NB4 (cell line): ENCODE results near the gene ABI1.

ENCODE experiments used
- POLR2A ChIP-seq: IDR thresholded peaks from 2 replicates; pipeline ENCODE4 v1.6.1; 2011; ENCODE audit warnings: mild to moderate bottlenecking; ENCODE audit not compliant: insufficient read length; ENCODE audit errors: extremely low read depth
- TF ChIP-seq, protein P1 (sequence below): IDR thresholded peaks from one replicate; pipeline ENCODE4 v1.5.1; 2012; ENCODE audit warnings: low read depth, low read length

DNA sequence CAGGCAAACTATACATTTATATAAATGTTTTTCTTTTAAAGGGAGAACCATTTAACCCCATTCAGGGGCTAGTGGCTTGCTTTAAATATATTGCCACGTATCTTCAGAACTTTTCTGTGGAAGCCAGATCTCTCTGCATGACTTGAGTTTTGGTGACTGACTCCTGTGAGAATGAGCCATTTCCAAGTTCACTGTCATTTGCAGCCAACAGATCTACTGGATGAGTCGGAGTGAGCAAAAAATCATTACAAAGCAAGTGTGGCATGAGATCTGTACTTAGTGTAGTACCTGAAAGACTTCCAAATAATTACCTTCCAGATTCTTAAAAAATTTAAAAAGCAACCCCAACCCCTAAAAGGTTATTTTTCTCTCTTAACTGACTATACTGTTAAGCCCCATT is 117.7 kb downstream of the ABI1 start:
- TF ChIP-seq, protein P1, sequence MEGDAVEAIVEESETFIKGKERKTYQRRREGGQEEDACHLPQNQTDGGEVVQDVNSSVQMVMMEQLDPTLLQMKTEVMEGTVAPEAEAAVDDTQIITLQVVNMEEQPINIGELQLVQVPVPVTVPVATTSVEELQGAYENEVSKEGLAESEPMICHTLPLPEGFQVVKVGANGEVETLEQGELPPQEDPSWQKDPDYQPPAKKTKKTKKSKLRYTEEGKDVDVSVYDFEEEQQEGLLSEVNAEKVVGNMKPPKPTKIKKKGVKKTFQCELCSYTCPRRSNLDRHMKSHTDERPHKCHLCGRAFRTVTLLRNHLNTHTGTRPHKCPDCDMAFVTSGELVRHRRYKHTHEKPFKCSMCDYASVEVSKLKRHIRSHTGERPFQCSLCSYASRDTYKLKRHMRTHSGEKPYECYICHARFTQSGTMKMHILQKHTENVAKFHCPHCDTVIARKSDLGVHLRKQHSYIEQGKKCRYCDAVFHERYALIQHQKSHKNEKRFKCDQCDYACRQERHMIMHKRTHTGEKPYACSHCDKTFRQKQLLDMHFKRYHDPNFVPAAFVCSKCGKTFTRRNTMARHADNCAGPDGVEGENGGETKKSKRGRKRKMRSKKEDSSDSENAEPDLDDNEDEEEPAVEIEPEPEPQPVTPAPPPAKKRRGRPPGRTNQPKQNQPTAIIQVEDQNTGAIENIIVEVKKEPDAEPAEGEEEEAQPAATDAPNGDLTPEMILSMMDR, result no peak
- TF ChIP-seq POLR2A, result no peak
